C4-2B (cell line): ENCODE results near the gene NAPB.

Experiments
- CTCF ChIP-seq: fragments of 450-650 bp; conservative IDR thresholded peaks from 2 replicates; pipeline ENCODE4 v1.5.1; 2017; ENCODE audit warnings: mild to moderate bottlenecking
- ZFX ChIP-seq: fragments of 450-650 bp; IDR thresholded peaks from 2 replicates; pipeline ENCODE4 v1.6.1; 2017

DNA sequence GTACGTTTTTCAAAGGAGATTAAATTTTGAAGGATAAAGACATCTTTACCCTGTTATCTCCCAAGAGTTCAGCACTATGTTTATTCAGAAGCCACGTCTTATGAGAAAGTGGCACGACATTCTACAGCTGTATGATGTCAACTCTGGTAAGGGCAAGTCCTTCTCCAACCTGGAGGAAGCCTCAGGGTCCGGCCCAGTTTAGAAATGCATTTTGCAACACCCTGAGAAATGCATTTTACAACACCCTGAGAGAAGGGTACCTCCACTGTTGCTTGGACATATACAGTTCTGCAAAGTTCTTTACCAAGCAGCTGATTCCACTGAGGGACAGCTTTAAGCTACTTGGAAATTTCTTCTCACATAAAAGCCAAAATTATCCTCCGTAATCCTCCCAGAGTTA is 17.5 kb downstream of the NAPB start:
- TF ChIP-seq CTCF (no peak), ZFX (no peak)
